ENCODE data around the gene CENPV.

DNA sequence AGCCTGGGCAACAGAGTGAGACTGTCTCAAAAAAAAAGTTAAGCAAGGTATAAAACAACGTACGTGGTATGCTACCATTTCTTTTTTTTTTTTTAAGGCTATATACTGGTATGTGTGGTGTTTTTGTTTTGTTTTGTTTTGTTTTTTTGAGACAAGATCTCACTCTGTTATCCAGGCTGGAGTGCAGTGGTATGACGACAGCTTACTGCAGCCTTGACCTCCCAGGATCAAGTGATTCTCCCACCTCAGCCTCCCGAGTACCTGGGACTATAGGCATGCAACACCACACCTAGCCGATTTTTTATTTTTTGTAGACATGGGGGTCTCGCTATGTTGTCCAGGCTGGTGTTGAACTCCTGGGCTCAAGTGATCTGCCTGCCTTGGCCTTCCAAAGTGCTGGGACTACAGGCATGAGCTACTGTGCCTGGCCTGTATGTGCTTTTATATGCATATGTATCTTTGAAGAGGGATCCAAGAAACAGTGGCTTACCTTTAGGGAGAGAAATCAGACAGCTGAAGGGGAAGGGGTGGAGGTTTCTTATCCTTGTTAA is 6.5 kb downstream of the CENPV start:
- TF ChIP-seq, protein P1, sequence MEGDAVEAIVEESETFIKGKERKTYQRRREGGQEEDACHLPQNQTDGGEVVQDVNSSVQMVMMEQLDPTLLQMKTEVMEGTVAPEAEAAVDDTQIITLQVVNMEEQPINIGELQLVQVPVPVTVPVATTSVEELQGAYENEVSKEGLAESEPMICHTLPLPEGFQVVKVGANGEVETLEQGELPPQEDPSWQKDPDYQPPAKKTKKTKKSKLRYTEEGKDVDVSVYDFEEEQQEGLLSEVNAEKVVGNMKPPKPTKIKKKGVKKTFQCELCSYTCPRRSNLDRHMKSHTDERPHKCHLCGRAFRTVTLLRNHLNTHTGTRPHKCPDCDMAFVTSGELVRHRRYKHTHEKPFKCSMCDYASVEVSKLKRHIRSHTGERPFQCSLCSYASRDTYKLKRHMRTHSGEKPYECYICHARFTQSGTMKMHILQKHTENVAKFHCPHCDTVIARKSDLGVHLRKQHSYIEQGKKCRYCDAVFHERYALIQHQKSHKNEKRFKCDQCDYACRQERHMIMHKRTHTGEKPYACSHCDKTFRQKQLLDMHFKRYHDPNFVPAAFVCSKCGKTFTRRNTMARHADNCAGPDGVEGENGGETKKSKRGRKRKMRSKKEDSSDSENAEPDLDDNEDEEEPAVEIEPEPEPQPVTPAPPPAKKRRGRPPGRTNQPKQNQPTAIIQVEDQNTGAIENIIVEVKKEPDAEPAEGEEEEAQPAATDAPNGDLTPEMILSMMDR (IDR thresholded peaks at IDR 0.05 in 8 of 11, conservative IDR thresholded peaks at IDR 0.05 in 3 of 11) = no peak
- no peak for TF ChIP-seq POLR2AphosphoS5 (IDR thresholded peaks at IDR 0.05)
